ENCODE data around the gene KCNMA1.

Gene KCNMA1

GRCh38 chr10:77648472-77648871 is 10.9 kb upstream of the KCNMA1 start:
- Histone ChIP-seq H3K9me3 (peaks cover 4% of the 10 kb centered on the region), H3K4me3 (ENCODE audit: low read depth in 1 of 2, low read length in 1 of 2) (no peak overlapping the region), H3K27ac (no peak overlapping the region), H3K4me1 (ENCODE audit: control insufficient read depth in 1 of 2, insufficient read depth in 1 of 2, low read depth in 1 of 2, low read length in 1 of 2) (no peaks in the 10 kb centered on the region), H3K27me3 (peaks cover 49% of the 10 kb centered on the region), H3K36me3 (no peaks in the 10 kb centered on the region)
- TF ChIP-seq CTCF (IDR thresholded peaks at IDR 0.05): no peak

GRCh38 chr10:77647543-77648293 is 10.1 kb upstream of the KCNMA1 start:
- H3K9me3 ChIP-seq: peaks cover 2% of the 10 kb centered on the region
- no peaks in the 10 kb centered on the region for H3K4me1 ChIP-seq (ENCODE audit: control insufficient read depth in 1 of 2, insufficient read depth in 1 of 2, low read depth in 1 of 2, low read length in 1 of 2)
- peaks cover 49% of the 10 kb centered on the region for H3K27me3 ChIP-seq
- no peak overlapping the region for H3K27ac ChIP-seq
- H3K4me3 ChIP-seq (ENCODE audit: low read depth in 1 of 2, low read length in 1 of 2): no peak overlapping the region
- H3K36me3 ChIP-seq: no peaks in the 10 kb centered on the region
- TF ChIP-seq CTCF (IDR thresholded peaks at IDR 0.05): no peak

GRCh38 chr10:77644557-77645243 is 7.1 kb upstream of the KCNMA1 start:
- Histone ChIP-seq H3K9me3 (no peaks in the 10 kb centered on the region), H3K27me3 (peaks cover 55% of the 10 kb centered on the region), H3K36me3 (no peaks in the 10 kb centered on the region), H3K4me1 (ENCODE audit: control insufficient read depth in 1 of 2, insufficient read depth in 1 of 2, low read depth in 1 of 2, low read length in 1 of 2) (peaks cover 0 to 9% of the 10 kb centered on the region in 2 experiments), H3K4me3 (ENCODE audit: low read depth in 1 of 2, low read length in 1 of 2) (no peak overlapping the region), H3K27ac (no peak overlapping the region)
- no peak for TF ChIP-seq CTCF (IDR thresholded peaks at IDR 0.05)

- H3K4me3 ChIP-seq (ENCODE audit: low read depth in 1 of 2, low read length in 1 of 2): no peak overlapping the region
- peaks cover 62% of the 10 kb centered on the region for H3K27me3 ChIP-seq
- H3K27ac ChIP-seq: no peak overlapping the region
- no peak for TF ChIP-seq CTCF (IDR thresholded peaks at IDR 0.05)
- H3K36me3 ChIP-seq: no peaks in the 10 kb centered on the region
- no peaks in the 10 kb centered on the region for H3K9me3 ChIP-seq
- H3K4me1 ChIP-seq (ENCODE audit: control insufficient read depth in 1 of 2, insufficient read depth in 1 of 2, low read depth in 1 of 2, low read length in 1 of 2): peaks cover 0 to 9% of the 10 kb centered on the region in 2 experiments
These were observed 6.3 kb upstream of the KCNMA1 start for GRCh38 chr10:77643795-77644468.

- no peaks in the 10 kb centered on the region for H3K36me3 ChIP-seq
- H3K4me3 ChIP-seq (ENCODE audit: low read depth in 1 of 2, low read length in 1 of 2): peak overlapping the region; percentile 7 to 30
- H3K27me3 ChIP-seq: peaks cover 68% of the 10 kb centered on the region
- peaks cover 0 to 20% of the 10 kb centered on the region in 2 experiments for H3K4me1 ChIP-seq (ENCODE audit: control insufficient read depth in 1 of 2, insufficient read depth in 1 of 2, low read depth in 1 of 2, low read length in 1 of 2)
- no peaks in the 10 kb centered on the region for H3K9me3 ChIP-seq
- TF ChIP-seq CTCF (IDR thresholded peaks at IDR 0.05): peak; percentile 80
- no peak overlapping the region for H3K27ac ChIP-seq
These were observed 4.3 kb upstream of the KCNMA1 start for GRCh38 chr10:77641788-77642397.
